VCaP (cell line): ENCODE data around the gene FNDC1.
A peak's percentile ranks its signal among the peaks of the same experiment; 100 is the strongest.

ENCODE experiments used
- H3K27ac ChIP-seq: fragments of 450-650 bp; 2 replicates; pipeline ENCODE4 v1.5.1; 2017
- TF ChIP-seq, protein P1 (sequence below): fragments of 450-650 bp; conservative IDR thresholded peaks from 2 replicates; pipeline ENCODE4 v1.5.1; 2017; ENCODE audit warnings: mild to moderate bottlenecking, moderate library complexity

Gene FNDC1

DNA sequence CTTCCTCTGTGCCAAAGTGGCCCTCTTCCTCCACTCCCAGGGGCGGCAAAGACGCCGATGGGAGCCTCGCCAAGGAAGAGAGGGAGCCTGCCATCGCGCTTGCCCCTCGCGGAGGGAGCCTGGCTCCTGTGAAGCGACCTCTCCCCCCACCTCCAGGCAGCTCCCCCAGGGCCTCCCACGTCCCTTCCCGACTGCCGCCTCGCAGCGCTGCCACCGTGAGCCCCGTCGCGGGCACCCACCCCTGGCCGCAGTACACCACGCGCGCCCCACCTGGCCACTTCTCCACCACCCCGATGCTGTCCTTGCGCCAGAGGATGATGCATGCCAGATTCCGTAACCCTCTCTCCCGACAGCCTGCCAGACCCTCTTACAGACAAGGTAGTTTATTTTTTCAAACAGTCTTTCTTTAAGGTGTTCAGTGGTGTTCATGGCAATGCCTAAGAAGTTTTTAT is 64.9 kb downstream of the FNDC1 start:
- TF ChIP-seq, protein P1, sequence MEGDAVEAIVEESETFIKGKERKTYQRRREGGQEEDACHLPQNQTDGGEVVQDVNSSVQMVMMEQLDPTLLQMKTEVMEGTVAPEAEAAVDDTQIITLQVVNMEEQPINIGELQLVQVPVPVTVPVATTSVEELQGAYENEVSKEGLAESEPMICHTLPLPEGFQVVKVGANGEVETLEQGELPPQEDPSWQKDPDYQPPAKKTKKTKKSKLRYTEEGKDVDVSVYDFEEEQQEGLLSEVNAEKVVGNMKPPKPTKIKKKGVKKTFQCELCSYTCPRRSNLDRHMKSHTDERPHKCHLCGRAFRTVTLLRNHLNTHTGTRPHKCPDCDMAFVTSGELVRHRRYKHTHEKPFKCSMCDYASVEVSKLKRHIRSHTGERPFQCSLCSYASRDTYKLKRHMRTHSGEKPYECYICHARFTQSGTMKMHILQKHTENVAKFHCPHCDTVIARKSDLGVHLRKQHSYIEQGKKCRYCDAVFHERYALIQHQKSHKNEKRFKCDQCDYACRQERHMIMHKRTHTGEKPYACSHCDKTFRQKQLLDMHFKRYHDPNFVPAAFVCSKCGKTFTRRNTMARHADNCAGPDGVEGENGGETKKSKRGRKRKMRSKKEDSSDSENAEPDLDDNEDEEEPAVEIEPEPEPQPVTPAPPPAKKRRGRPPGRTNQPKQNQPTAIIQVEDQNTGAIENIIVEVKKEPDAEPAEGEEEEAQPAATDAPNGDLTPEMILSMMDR, result no peak
- H3K27ac ChIP-seq, result no peak overlapping the region

DNA sequence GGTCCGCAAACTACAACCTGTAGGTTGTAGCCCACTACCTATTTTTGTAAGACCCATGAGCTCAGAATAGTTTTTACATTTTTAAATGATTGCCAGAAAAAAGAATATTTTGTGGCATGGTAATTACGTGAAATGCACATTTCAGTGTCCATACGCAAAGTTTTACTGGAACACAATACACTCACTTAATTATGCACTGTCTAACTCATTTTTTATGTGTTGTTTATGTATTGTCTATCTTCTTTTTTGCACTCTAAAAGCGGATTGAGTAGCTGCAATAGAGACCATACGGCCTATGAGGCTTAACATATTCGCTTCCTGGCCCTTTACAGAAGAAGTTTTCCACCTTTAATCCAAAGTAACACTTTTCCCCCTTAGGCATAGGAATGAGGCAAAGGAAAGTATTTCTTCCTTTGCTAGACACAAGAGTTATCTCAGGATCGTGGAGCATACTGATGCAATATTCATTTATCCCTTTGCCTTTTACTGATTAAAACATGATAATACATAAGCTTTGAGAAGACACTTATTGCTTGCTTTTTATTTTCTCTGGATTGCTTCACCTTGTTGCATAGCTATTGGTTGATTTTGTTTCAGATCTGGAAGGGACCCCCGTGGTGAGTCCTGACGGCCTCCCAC is 69.8 kb downstream of the FNDC1 start:
- no peak overlapping the region for H3K27ac ChIP-seq
- TF ChIP-seq, protein P1, result no peak

- H3K27ac ChIP-seq, result no peak overlapping the region
- TF ChIP-seq, protein P1, result no peak
Measured at GRCh38 chr6:159249128-159249527, 79.9 kb downstream of the FNDC1 start.

DNA sequence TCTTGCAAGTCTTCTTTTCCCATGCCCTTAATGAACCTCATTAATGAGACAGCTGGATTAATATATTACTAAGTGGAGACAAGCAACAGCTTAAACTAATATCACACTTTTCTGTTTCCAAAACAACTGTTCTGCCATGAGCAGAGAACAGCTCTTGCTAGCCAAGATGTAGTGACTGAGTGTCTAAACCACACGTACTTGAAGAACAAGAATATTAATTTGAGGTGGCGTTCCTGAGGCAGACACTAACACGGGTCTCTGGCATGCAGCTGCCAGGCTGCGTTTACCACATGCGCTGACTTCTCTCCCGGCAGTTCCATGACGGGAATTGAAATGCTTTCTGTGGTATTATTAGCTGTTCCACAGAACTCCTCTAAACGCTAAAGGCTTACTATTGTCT is 80.6 kb downstream of the FNDC1 start:
- TF ChIP-seq, protein P1, result no peak
- no peak overlapping the region for H3K27ac ChIP-seq

- no peak overlapping the region for H3K27ac ChIP-seq
- TF ChIP-seq, protein P1, result no peak
Measured at GRCh38 chr6:159250633-159251032, 81.4 kb downstream of the FNDC1 start.

GRCh38 chr6:159252955-159253508 is 83.8 kb downstream of the FNDC1 start:
- H3K27ac ChIP-seq, result no peak overlapping the region
- TF ChIP-seq, protein P1, result peak; percentile 74

GRCh38 chr6:159254186-159254585 is 85.0 kb downstream of the FNDC1 start:
- TF ChIP-seq, protein P1, result no peak
- H3K27ac ChIP-seq, result no peak overlapping the region
